ENCODE data around the gene TSPAN5.

Gene TSPAN5

DNA sequence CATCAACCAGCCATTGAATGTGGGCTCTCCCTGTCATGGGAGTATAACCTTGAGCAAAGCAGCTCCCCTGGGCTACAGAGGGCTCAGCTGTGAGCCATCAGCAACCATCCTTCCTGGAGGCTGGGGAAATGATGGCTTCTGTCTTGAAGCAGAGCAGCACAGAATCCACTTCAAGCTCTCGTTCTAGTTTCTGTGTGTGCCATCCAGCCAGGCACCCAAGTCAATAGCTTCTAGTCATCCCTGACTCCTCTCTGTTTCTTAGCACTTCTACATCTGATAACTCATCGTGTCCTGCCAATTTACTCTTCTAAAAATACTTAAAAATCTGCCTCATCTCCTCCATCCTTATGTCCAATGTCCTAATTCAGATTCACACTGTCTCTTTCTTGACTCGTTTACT, 42.2 kb upstream of the TSPAN5 start:
- Histone ChIP-seq H3K9me2 (replicated peaks; ENCODE audit: low read depth, low read length) (no peaks in the 10 kb centered on the region), H3K36me3 (ENCODE audit: insufficient read depth, low read length) (no peaks in the 10 kb centered on the region), H3K27me3 (ENCODE audit: insufficient read depth, low read length, poor library complexity, severe bottlenecking) (no peaks in the 10 kb centered on the region), H3K9ac (ENCODE audit: low read depth, low read length, poor library complexity, severe bottlenecking) (no peak overlapping the region), H3K4me3 (ENCODE audit: low read length, poor library complexity, severe bottlenecking) (no peak overlapping the region), H3K4me2 (ENCODE audit: low read depth, low read length, poor library complexity, severe bottlenecking) (no peak overlapping the region), H3F3A (ENCODE audit: low read depth) (no peaks in the 10 kb centered on the region), H3K4me1 (ENCODE audit: insufficient read depth, low read length, poor library complexity, severe bottlenecking) (peaks cover under 1% of the 10 kb centered on the region), H4K20me1 (ENCODE audit: insufficient read depth, low read length, poor library complexity, severe bottlenecking) (no peaks in the 10 kb centered on the region), H2AFZ (ENCODE audit: low read length) (no peak overlapping the region), H3K79me2 (ENCODE audit: insufficient read depth, low read length) (no peaks in the 10 kb centered on the region), H3K9me3 (ENCODE audit: insufficient read depth, low read depth, low read length) (peaks cover 11% of the 10 kb centered on the region)
- TF ChIP-seq CTCF (conservative IDR thresholded peaks at IDR 0.05; ENCODE audit: low read length) (no peak), EZH2phosphoT487 (IDR thresholded peaks at IDR 0.05; ENCODE audit: borderline replicate concordance) (no peak)

DNA sequence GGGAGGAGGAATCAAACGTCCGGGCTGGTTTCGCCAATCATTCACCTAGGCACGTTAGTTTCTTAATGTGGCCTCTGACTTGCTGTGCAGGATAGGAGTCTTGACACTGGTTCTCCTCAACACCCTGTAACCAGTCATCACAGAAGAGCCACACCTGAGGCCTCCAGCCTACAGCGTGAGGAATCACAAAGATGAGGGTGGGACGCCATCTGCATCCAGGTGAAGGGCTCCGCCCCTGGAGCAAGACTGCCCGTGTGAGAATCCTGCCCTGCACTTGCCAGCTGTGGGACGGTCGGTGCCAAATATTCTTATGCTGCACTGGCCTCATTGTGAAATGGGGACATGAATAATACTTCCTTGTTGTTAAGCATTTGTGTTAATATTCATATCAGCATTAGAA, 35.7 kb upstream of the TSPAN5 start:
- Histone ChIP-seq H3K4me2 (ENCODE audit: low read depth, low read length, poor library complexity, severe bottlenecking) (no peak overlapping the region), H3K9me3 (ENCODE audit: insufficient read depth, low read depth, low read length) (peaks cover 7% of the 10 kb centered on the region; the same call in 1 of the 2 replicates), H3K79me2 (ENCODE audit: insufficient read depth, low read length) (no peaks in the 10 kb centered on the region), H4K20me1 (ENCODE audit: insufficient read depth, low read length, poor library complexity, severe bottlenecking) (no peaks in the 10 kb centered on the region), H3K9ac (ENCODE audit: low read depth, low read length, poor library complexity, severe bottlenecking) (no peak overlapping the region), H3K9me2 (replicated peaks; ENCODE audit: low read depth, low read length) (no peaks in the 10 kb centered on the region), H3F3A (ENCODE audit: low read depth) (peaks cover 5% of the 10 kb centered on the region; the same call in 1 of the 2 replicates), H3K4me1 (ENCODE audit: insufficient read depth, low read length, poor library complexity, severe bottlenecking) (peaks cover 16% of the 10 kb centered on the region), H3K36me3 (ENCODE audit: insufficient read depth, low read length) (no peaks in the 10 kb centered on the region), H3K4me3 (ENCODE audit: low read length, poor library complexity, severe bottlenecking) (no peak overlapping the region), H3K27me3 (ENCODE audit: insufficient read depth, low read length, poor library complexity, severe bottlenecking) (no peaks in the 10 kb centered on the region), H2AFZ (ENCODE audit: low read length) (no peak overlapping the region)
- no peak for TF ChIP-seq EZH2phosphoT487 (IDR thresholded peaks at IDR 0.05; ENCODE audit: borderline replicate concordance)
- no peak for TF ChIP-seq CTCF (conservative IDR thresholded peaks at IDR 0.05; ENCODE audit: low read length)

GRCh38 chr4:98692411-98692810, 34.0 kb upstream of the TSPAN5 start:
- H3K4me2 ChIP-seq (ENCODE audit: low read depth, low read length, poor library complexity, severe bottlenecking): no peak overlapping the region
- no peak overlapping the region for H3K9ac ChIP-seq (ENCODE audit: low read depth, low read length, poor library complexity, severe bottlenecking)
- H3K9me2 ChIP-seq (replicated peaks; ENCODE audit: low read depth, low read length): no peaks in the 10 kb centered on the region
- peaks cover 32% of the 10 kb centered on the region for H3K4me1 ChIP-seq (ENCODE audit: insufficient read depth, low read length, poor library complexity, severe bottlenecking)
- H3K79me2 ChIP-seq (ENCODE audit: insufficient read depth, low read length): no peaks in the 10 kb centered on the region
- peaks cover 5% of the 10 kb centered on the region; the same call in 1 of the 2 replicates for H3K9me3 ChIP-seq (ENCODE audit: insufficient read depth, low read depth, low read length)
- no peaks in the 10 kb centered on the region for H3K36me3 ChIP-seq (ENCODE audit: insufficient read depth, low read length)
- no peak overlapping the region for H3K4me3 ChIP-seq (ENCODE audit: low read length, poor library complexity, severe bottlenecking)
- H4K20me1 ChIP-seq (ENCODE audit: insufficient read depth, low read length, poor library complexity, severe bottlenecking): no peaks in the 10 kb centered on the region
- no peak overlapping the region for H2AFZ ChIP-seq (ENCODE audit: low read length)
- H3F3A ChIP-seq (ENCODE audit: low read depth): peaks cover 5% of the 10 kb centered on the region; the same call in 1 of the 2 replicates
- H3K27me3 ChIP-seq (ENCODE audit: insufficient read depth, low read length, poor library complexity, severe bottlenecking): no peaks in the 10 kb centered on the region
- TF ChIP-seq CTCF (conservative IDR thresholded peaks at IDR 0.05; ENCODE audit: low read length): no peak
- TF ChIP-seq EZH2phosphoT487 (IDR thresholded peaks at IDR 0.05; ENCODE audit: borderline replicate concordance): no peak
